Caco-2 (cell line): Measurements from ENCODE around the gene HGFAC. TPM values are rescaled to one million over a fixed set of nuclear protein-coding genes. Genes with fewer than 3 reads are reported as not detected.

Source experiments
- BruUV-seq: library from RNA; stranded (reverse); fragments of 400-500 nt; replicated peaks from 2 replicates; lab custom pipeline; 2021; lab: Mats Ljungman, UMichigan
- CTCF ChIA-PET: fragments of 300-600 bp; sonication (Branson Sonifier 250); formaldehyde crosslinking; loops from one replicate; lab custom pipeline; 2022; ENCODE audit warnings: antibody characterized with exemption; lab: Charles Lee
- POLR2A ChIA-PET: fragments of 300-600 bp; sonication (Branson Sonifier 250); formaldehyde crosslinking; loops from one replicate; lab custom pipeline; 2022; ENCODE audit warnings: antibody characterized with exemption; lab: Charles Lee
- DNase-seq, 2 experiments: peaks; one replicate each; pipeline versions ENCODE4 v3.0.0 to v3.0.0-alpha.2; 2020 to 2022
- H3K27me3 ChIP-seq: replicated peaks from 2 replicates; pipeline ENCODE4 v1.6.0; 2011; ENCODE audit warnings: low read length; ENCODE audit not compliant: control insufficient read depth, insufficient read depth
- H3K36me3 ChIP-seq: 2 replicates; pipeline ENCODE4 v1.5.1; 2011; ENCODE audit warnings: low read length; ENCODE audit not compliant: control insufficient read depth, insufficient read depth
- H3K4me1 ChIP-seq: fragments of 250-450 bp; sonication (Bioruptor Pico); 2 replicates; pipeline ENCODE4 v1.5.1; 2020; ENCODE audit warnings: mild to moderate bottlenecking
- H3K4me3 ChIP-seq: 2 replicates; pipeline ENCODE4 v1.5.1; 2011; ENCODE audit warnings: low read depth, mild to moderate bottlenecking, control low read depth, low read length
- H3K9me3 ChIP-seq: fragments of 250-450 bp; sonication (Bioruptor Pico); 2 replicates; pipeline ENCODE4 v1.5.1; 2020; ENCODE audit warnings: mild to moderate bottlenecking, moderate library complexity
- H3K27ac Mint-ChIP-seq: one replicate; pipeline ENCODE4 v1.8.0; 2022; ENCODE audit warnings: mixed read lengths; ENCODE audit not compliant: unreplicated experiment
- H3K27me3 Mint-ChIP-seq: one replicate; pipeline ENCODE4 v1.8.0; 2022; ENCODE audit warnings: mixed read lengths; ENCODE audit not compliant: insufficient read depth, unreplicated experiment
- H3K36me3 Mint-ChIP-seq: one replicate; pipeline ENCODE4 v1.8.0; 2022; ENCODE audit warnings: mild to moderate bottlenecking, mixed read lengths; ENCODE audit not compliant: insufficient read depth, unreplicated experiment
- H3K4me1 Mint-ChIP-seq: one replicate; pipeline ENCODE4 v1.8.0; 2022; ENCODE audit warnings: low read depth, mixed read lengths; ENCODE audit not compliant: unreplicated experiment
- H3K4me3 Mint-ChIP-seq: one replicate; pipeline ENCODE4 v1.8.0; 2022; ENCODE audit warnings: mild to moderate bottlenecking, moderate library complexity, mixed read lengths; ENCODE audit not compliant: unreplicated experiment
- H3K9me3 Mint-ChIP-seq: one replicate; pipeline ENCODE4 v1.8.0; 2022; ENCODE audit warnings: mixed read lengths; ENCODE audit not compliant: unreplicated experiment
- CTCF ChIP-seq, 2 experiments: fragments of 200-600 bp in 1 of 2; IDR thresholded peaks; 1 replicate in 1 of 2; 2 replicates in 1 of 2; pipeline versions ENCODE4 v1.5.1 to v1.8.0; 2011 to 2022; ENCODE audit warnings: antibody characterized with exemption in 1 of 2, control low read depth in 1 of 2, inconsistent platforms in 1 of 2, low read depth in 1 of 2, low read length in 1 of 2, mild to moderate bottlenecking in 1 of 2, moderate library complexity in 1 of 2; ENCODE audit not compliant: insufficient read depth in 1 of 2, severe bottlenecking in 1 of 2, unreplicated experiment in 1 of 2
- intact Hi-C: fragments of 100-400 bp; cut with micrococcal nuclease; formaldehyde crosslinking; loops from one replicate; pipeline ENCODE4 v1.10.0; 2022; ENCODE audit not compliant: unreplicated experiment
- total RNA-seq: library from RNA; stranded (reverse); gene quantifications from 2 replicates; pipeline ENCODE4 v1.2.3, GENCODE V29; 2022

HGFAC gene
- total RNA-seq, 1 experiment from 2014 or later = 0.48 TPM

GRCh38 chr4:3438847-3439180 is 3.0 kb upstream of the HGFAC start:
- Mint-ChIP-seq H3K36me3 (no peaks in the 10 kb centered on the region), H3K4me1 (no peaks in the 10 kb centered on the region), H3K27me3 (no peaks in the 10 kb centered on the region), H3K9me3 (no peaks in the 10 kb centered on the region), H3K4me3 (no peak overlapping the region), H3K27ac (no peak overlapping the region)
- CTCF ChIA-PET = interaction anchor here (0.9 kb wide), 1 partner anchor 15 kb away, joined by 3 read pairs; no protein-coding TSS in a partner anchor
- Histone ChIP-seq H3K4me1 (peaks cover 19% of the 10 kb centered on the region), H3K4me3 (no peak overlapping the region), H3K9me3 (no peaks in the 10 kb centered on the region), H3K36me3 (no peaks in the 10 kb centered on the region), H3K27me3 (no peaks in the 10 kb centered on the region)
- BruUV-seq = no TSS peak
- POLR2A ChIA-PET = interaction anchor here (0.5 kb wide), 1 partner anchor 46 kb away, joined by 3 read pairs; no protein-coding TSS in a partner anchor
- TF ChIP-seq CTCF (IDR thresholded peaks at IDR 0.05; ENCODE audit: insufficient read depth in 1 of 2, low read depth in 1 of 2, low read length in 1 of 2, severe bottlenecking in 1 of 2, unreplicated experiment in 1 of 2) = no peak
- intact Hi-C loops = no loop called here
- DNase-seq = no peak

GRCh38 chr4:3439391-3439790 is 2.4 kb upstream of the HGFAC start:
- no peaks in the 10 kb centered on the region for H3K27me3 ChIP-seq
- H3K4me3 Mint-ChIP-seq = no peak overlapping the region
- peaks cover 19% of the 10 kb centered on the region for H3K4me1 ChIP-seq
- no peaks in the 10 kb centered on the region for H3K9me3 ChIP-seq
- TF ChIP-seq CTCF (IDR thresholded peaks at IDR 0.05; ENCODE audit: insufficient read depth in 1 of 2, low read depth in 1 of 2, low read length in 1 of 2, severe bottlenecking in 1 of 2, unreplicated experiment in 1 of 2) = no peak
- H3K36me3 Mint-ChIP-seq = no peaks in the 10 kb centered on the region
- POLR2A ChIA-PET = no interaction called here
- no peak for DNase-seq
- H3K9me3 Mint-ChIP-seq = no peaks in the 10 kb centered on the region
- no peaks in the 10 kb centered on the region for H3K36me3 ChIP-seq
- H3K27ac Mint-ChIP-seq = no peak overlapping the region
- BruUV-seq = no TSS peak
- no peaks in the 10 kb centered on the region for H3K27me3 Mint-ChIP-seq
- H3K4me3 ChIP-seq = no peak overlapping the region
- intact Hi-C loops = no loop called here
- CTCF ChIA-PET = no interaction called here
- H3K4me1 Mint-ChIP-seq = no peaks in the 10 kb centered on the region

GRCh38 chr4:3440011-3440410 is 1.8 kb upstream of the HGFAC start:
- Mint-ChIP-seq H3K27me3 (no peaks in the 10 kb centered on the region), H3K9me3 (no peaks in the 10 kb centered on the region), H3K4me1 (no peaks in the 10 kb centered on the region), H3K36me3 (no peaks in the 10 kb centered on the region), H3K27ac (no peak overlapping the region), H3K4me3 (no peak overlapping the region)
- Histone ChIP-seq H3K4me1 (peaks cover 19% of the 10 kb centered on the region), H3K36me3 (no peaks in the 10 kb centered on the region), H3K9me3 (no peaks in the 10 kb centered on the region), H3K4me3 (no peak overlapping the region), H3K27me3 (no peaks in the 10 kb centered on the region)
- TF ChIP-seq CTCF (IDR thresholded peaks at IDR 0.05; ENCODE audit: insufficient read depth in 1 of 2, low read depth in 1 of 2, low read length in 1 of 2, severe bottlenecking in 1 of 2, unreplicated experiment in 1 of 2) = no peak
- no peak for DNase-seq
- ChIA-PET POLR2A (no interaction called here), CTCF (no interaction called here)
- intact Hi-C loops = no loop called here
- BruUV-seq = no TSS peak
